ENCODE data around the gene RGR.

The RGR gene

DNA sequence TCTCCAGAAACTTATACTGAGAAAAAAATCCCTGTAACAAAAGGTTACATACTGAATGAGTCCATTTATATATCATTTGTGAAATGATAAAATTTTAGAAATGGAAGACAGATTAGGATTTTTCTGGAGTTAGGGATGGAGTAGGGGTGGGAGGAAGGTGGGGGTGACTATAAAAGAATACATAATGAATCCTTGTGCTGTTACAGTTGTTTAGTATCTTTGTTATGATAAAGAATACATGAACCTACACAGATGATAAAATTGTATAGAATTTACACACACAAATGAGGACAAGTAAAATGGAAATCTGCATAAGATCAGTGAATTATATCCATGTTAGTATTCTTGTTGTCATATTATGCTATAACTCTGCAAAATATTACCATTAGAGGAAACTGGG lies 41.8 kb downstream of the RGR start:
- Histone ChIP-seq H3K9me3 (replicated peaks in 1 of 11) (no peaks in the 10 kb centered on the region), H3K4me3 (no peak overlapping the region), H3K27ac (no peak overlapping the region), H3K36me3 (no peaks in the 10 kb centered on the region), H3K4me2 (no peak overlapping the region), H3K9ac (no peak overlapping the region), H3K27me3 (peaks cover 0 to 26% (median 19%) of the 10 kb centered on the region in 11 experiments; a peak in 13 of 22 replicates), H3K4me1 (no peaks in the 10 kb centered on the region), H4K20me1 (no peaks in the 10 kb centered on the region)
- TF ChIP-seq Cebpa-rat (IDR thresholded peaks at IDR 0.05), result no peak

DNA sequence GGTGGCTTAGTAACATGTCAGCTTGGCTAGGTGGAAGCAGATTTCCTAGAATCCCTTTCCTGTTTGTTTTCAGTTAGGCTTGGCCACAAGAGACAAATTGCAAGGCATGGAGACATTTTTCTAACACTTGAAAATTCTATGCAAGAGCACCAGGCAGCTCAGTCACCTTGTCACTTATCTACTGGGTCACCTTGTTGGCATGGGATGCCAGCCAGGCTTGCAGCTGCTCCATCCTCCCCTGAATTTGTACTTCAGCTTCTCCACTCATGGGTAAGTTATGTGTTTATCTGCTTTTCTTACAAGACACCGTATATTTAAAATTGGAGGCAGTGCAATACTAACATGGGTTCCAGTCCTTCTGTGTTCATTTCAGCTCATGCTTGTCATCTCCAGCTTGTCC lies 43.3 kb downstream of the RGR start:
- no peak overlapping the region for H3K9ac ChIP-seq
- no peaks in the 10 kb centered on the region for H3K9me3 ChIP-seq (replicated peaks in 1 of 11)
- no peak overlapping the region for H3K27ac ChIP-seq
- no peak overlapping the region for H3K4me3 ChIP-seq
- H3K4me2 ChIP-seq, result no peak overlapping the region
- no peak for TF ChIP-seq Cebpa-rat (IDR thresholded peaks at IDR 0.05)
- H3K27me3 ChIP-seq, result peaks cover 0 to 26% (median 19%) of the 10 kb centered on the region in 11 experiments; a peak in 13 of 22 replicates
- no peaks in the 10 kb centered on the region for H4K20me1 ChIP-seq
- H3K36me3 ChIP-seq, result no peaks in the 10 kb centered on the region
- H3K4me1 ChIP-seq, result peaks cover 0 to under 1% (median under 1%) of the 10 kb centered on the region in 10 experiments; a peak in 4 of 20 replicates

DNA sequence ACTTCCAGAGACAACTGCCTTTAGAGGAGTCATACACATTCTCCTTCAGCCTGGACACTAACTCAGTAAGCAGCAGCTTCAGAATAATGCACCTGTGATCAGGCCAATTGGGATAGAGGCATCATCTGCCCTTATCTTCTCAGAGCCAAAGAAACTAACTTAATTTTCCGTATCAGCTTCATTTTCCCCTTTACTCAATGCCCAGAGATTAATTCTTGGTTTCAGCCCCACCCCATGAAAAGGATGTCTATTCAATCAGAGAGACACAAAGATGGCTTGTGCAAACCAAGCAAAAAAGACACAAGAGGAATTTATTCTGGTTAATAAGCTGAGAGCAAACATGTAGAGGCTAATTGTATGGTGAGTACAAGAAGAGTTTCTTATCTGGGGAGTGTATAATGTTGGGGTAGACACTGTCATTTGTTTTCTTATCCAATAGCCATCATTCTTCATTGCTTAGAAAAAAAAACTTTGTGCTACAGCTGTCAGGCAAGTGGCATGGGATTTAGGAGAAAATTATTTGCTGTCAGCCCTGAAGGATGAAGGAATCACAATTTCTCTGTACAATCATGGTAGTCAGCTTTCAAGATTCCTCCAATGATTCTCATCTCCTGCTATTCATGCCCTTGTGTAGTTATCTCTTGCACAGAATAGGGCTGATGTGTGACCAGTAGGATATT lies 44.8 kb downstream of the RGR start:
- Histone ChIP-seq H3K9ac (no peak overlapping the region), H3K27me3 (peaks cover 0 to 26% (median 19%) of the 10 kb centered on the region in 11 experiments; a peak in 13 of 22 replicates), H3K4me2 (no peak overlapping the region), H3K27ac (no peak overlapping the region), H4K20me1 (no peaks in the 10 kb centered on the region), H3K4me1 (peaks cover 0 to 16% (median 4%) of the 10 kb centered on the region in 10 experiments; a peak in 10 of 20 replicates), H3K36me3 (no peaks in the 10 kb centered on the region), H3K4me3 (no peak overlapping the region), H3K9me3 (replicated peaks in 1 of 11) (no peaks in the 10 kb centered on the region)
- TF ChIP-seq Cebpa-rat (IDR thresholded peaks at IDR 0.05), result no peak

- TF ChIP-seq Cebpa-rat (IDR thresholded peaks at IDR 0.05), result no peak
- Histone ChIP-seq H3K4me2 (no peak overlapping the region), H3K36me3 (no peaks in the 10 kb centered on the region), H3K27me3 (peaks cover 0 to 26% (median 19%) of the 10 kb centered on the region in 11 experiments; a peak in 13 of 22 replicates), H3K4me1 (peaks cover 0 to 20% (median 4%) of the 10 kb centered on the region in 10 experiments; a peak in 10 of 20 replicates), H4K20me1 (no peaks in the 10 kb centered on the region), H3K27ac (no peak overlapping the region), H3K9me3 (replicated peaks in 1 of 11) (no peaks in the 10 kb centered on the region), H3K9ac (no peak overlapping the region), H3K4me3 (no peak overlapping the region)
These were observed 45.4 kb downstream of the RGR start for GRCh38 chr10:84290235-84290634.

DNA sequence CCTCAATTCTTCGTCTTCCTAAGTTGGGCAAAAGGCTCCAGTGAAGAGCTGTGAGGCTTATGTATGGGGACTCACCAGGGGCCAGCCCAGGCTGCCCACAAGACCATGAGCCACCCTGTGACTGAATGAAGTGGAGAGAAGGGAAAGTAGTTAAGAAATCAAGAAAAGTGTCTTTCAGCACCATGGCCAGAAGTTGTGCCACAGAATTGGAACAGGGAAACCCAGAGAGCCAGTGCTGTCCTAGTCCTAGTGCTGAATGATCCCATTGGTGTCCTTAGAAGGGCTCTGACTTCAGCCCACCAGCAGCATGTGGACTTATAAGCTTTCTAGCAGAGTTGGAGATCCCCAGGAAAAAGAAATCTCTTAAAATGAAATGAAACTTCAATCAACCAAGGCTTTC lies 46.5 kb downstream of the RGR start:
- H3K36me3 ChIP-seq, result no peaks in the 10 kb centered on the region

DNA sequence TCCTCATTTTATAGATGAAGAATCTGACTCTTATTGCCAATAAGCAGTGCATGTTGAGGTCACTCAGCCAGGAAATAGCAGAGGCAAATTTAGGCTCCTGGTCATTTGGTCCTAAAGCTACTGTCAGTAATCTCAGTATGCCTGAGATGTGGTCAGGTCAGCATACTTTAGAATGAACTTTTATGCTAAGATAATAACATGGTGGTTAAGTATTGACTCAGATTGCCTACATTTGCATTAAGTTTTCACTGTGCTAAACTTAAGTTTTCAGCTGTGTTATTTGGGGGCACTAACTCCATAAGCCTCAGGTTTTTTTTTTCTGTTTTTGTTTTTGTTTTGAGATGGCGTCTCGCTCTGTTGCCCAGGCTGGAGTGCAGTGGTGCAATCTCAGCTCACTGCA lies 47.6 kb downstream of the RGR start:
- no peak overlapping the region for H3K4me3 ChIP-seq
- no peaks in the 10 kb centered on the region for H3K36me3 ChIP-seq
- H3K9ac ChIP-seq, result no peak overlapping the region
- no peak for TF ChIP-seq Cebpa-rat (IDR thresholded peaks at IDR 0.05)
- H3K27me3 ChIP-seq, result peaks cover 0 to 26% (median 19%) of the 10 kb centered on the region in 11 experiments; a peak in 13 of 22 replicates
- H3K9me3 ChIP-seq (replicated peaks in 1 of 11), result no peaks in the 10 kb centered on the region
- H3K4me1 ChIP-seq, result peaks cover 0 to 31% (median 10%) of the 10 kb centered on the region in 10 experiments; a peak in 13 of 20 replicates
- no peak overlapping the region for H3K4me2 ChIP-seq
- no peak overlapping the region for H3K27ac ChIP-seq
- H4K20me1 ChIP-seq, result no peaks in the 10 kb centered on the region

More for the DNA sequence above, 46.5 kb downstream of the RGR start:
- no peak for TF ChIP-seq Cebpa-rat (IDR thresholded peaks at IDR 0.05)
- Histone ChIP-seq H3K4me3 (no peak overlapping the region), H3K4me2 (no peak overlapping the region), H3K4me1 (peaks cover 0 to 27% (median 10%) of the 10 kb centered on the region in 10 experiments; a peak in 12 of 20 replicates), H3K9ac (no peak overlapping the region), H3K27me3 (peaks cover 0 to 26% (median 19%) of the 10 kb centered on the region in 11 experiments; a peak in 13 of 22 replicates), H4K20me1 (no peaks in the 10 kb centered on the region), H3K9me3 (replicated peaks in 1 of 11) (no peaks in the 10 kb centered on the region), H3K27ac (no peak overlapping the region)

DNA sequence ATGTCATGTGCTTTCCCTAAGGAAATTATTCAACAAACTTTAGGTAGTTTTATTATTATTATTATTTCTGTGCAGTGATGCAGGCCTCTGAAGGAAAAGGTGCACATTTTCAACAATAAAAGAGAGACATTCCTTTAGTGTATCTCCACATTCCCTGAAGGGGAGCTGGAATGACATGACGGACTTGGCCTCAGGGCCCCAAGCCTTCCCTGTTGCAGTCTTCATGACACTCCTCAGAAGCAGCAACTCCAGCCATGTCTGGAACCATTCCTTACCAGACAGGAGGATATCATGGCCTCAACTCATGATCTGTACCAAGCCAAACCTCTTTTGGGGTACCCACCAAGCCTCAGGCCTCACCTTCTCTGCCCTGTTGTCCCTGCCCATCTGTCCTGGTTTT lies 48.3 kb downstream of the RGR start:
- H4K20me1 ChIP-seq, result no peaks in the 10 kb centered on the region
- no peaks in the 10 kb centered on the region for H3K9me3 ChIP-seq (replicated peaks in 1 of 11)
- H3K27ac ChIP-seq, result no peak overlapping the region
- H3K27me3 ChIP-seq, result peaks cover 0 to 21% (median 16%) of the 10 kb centered on the region in 11 experiments; a peak in 13 of 22 replicates
- peak overlapping the region in 5 of 11 experiments; percentile 1 to 35 (median 12); a peak in 4 of 22 replicates for H3K4me2 ChIP-seq
- no peaks in the 10 kb centered on the region for H3K36me3 ChIP-seq
- no peak overlapping the region for H3K9ac ChIP-seq
- no peak for TF ChIP-seq Cebpa-rat (IDR thresholded peaks at IDR 0.05)
- no peak overlapping the region for H3K4me3 ChIP-seq
- peaks cover 0 to 31% (median 10%) of the 10 kb centered on the region in 10 experiments; a peak in 13 of 20 replicates for H3K4me1 ChIP-seq

DNA sequence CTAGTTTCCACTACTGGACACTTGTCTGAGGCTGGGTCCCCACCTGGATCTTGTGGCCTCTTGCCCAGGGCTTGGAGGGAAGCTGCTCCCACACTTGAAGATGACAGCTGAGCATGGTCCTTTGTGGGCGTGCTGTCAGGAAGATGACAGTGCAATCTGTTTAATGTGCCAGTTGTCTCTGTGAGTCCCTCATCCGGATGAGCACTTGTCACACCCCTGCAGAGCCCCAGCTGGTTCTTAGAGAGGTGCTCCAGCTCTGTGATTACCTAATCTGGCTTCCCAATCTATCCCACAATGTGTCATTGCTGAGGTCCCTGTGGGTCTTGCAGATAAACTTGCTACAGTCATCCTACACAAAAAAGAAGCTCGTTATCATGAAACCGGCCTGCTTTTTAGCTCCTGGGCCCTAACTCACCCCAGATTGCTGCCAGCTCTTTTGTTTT lies 48.7 kb downstream of the RGR start:
- no peak for TF ChIP-seq Cebpa-rat (IDR thresholded peaks at IDR 0.05)
- H3K9me3 ChIP-seq (replicated peaks in 1 of 11), result no peaks in the 10 kb centered on the region
- no peak overlapping the region for H3K27ac ChIP-seq
- H3K4me1 ChIP-seq, result peaks cover 0 to 31% (median 10%) of the 10 kb centered on the region in 10 experiments; a peak in 13 of 20 replicates
- H3K9ac ChIP-seq, result no peak overlapping the region
- peaks cover 0 to 17% (median 12%) of the 10 kb centered on the region in 11 experiments; a peak in 11 of 22 replicates for H3K27me3 ChIP-seq
- no peaks in the 10 kb centered on the region for H4K20me1 ChIP-seq
- H3K4me3 ChIP-seq, result no peak overlapping the region
- no peaks in the 10 kb centered on the region for H3K36me3 ChIP-seq
- H3K4me2 ChIP-seq, result peak overlapping the region in 5 of 11 experiments; percentile 1 to 35 (median 12); a peak in 6 of 22 replicates

- peaks cover 0 to 31% (median 10%) of the 10 kb centered on the region in 10 experiments; a peak in 13 of 20 replicates for H3K4me1 ChIP-seq
- no peak overlapping the region for H3K27ac ChIP-seq
- no peak for TF ChIP-seq Cebpa-rat (IDR thresholded peaks at IDR 0.05)
- no peaks in the 10 kb centered on the region for H4K20me1 ChIP-seq
- H3K36me3 ChIP-seq, result no peaks in the 10 kb centered on the region
- no peak overlapping the region for H3K4me2 ChIP-seq
- no peak overlapping the region for H3K4me3 ChIP-seq
- no peaks in the 10 kb centered on the region for H3K9me3 ChIP-seq (replicated peaks in 1 of 11)
- H3K9ac ChIP-seq, result no peak overlapping the region
- H3K27me3 ChIP-seq, result peaks cover 0 to 5% (median 1%) of the 10 kb centered on the region in 11 experiments; a peak in 7 of 22 replicates
These were observed 50.1 kb downstream of the RGR start for GRCh38 chr10:84294766-84295447.
